ENCODE data around the gene STX16.

The STX16 gene

GRCh38 chr20:58694241-58695083 is 43.4 kb downstream of the STX16 start:
- Mint-ChIP-seq H3K27ac (no peak overlapping the region), H3K36me3 (peaks cover 7% of the 10 kb centered on the region), H3K4me3 (no peak overlapping the region), H3K9me3 (no peaks in the 10 kb centered on the region), H3K4me1 (peaks cover 5% of the 10 kb centered on the region), H3K27me3 (no peaks in the 10 kb centered on the region)
- no peak for ATAC-seq (ENCODE audit: low read depth)
- no peak for DNase-seq (ENCODE audit: low spot score in 2 of 2)

DNA sequence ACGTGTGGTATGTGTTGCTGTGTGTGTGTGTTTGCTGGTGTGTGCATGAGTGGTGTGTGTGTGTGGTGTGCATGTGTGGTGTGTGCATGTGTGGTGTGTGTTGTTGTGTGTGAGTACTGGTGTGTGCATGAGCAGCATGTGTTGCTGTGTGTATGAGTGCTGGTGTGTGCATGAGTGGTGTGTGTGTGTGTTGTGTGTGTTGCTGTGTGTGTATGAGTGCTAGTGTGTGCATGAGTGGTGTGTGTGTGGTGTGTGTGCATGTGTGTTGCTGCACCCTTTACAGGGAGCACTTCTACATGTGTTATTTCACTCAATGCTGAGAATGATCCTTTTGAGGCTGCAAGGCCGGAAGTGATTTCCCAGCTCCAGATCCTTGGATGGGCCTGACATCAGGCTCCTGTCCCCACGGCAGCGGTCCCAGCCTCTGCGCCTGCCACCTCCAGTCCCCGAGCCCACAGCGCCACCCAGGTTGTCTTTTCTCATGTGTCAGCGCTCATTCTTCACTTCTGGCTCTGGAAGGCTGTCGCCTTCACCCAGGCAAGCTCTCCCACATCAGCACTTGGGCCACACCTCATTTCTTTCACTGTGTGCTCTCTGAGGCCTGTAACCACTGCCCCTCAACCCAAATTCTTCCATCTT is 44.1 kb downstream of the STX16 start:
- Mint-ChIP-seq H3K9me3 (no peaks in the 10 kb centered on the region), H3K36me3 (peaks cover 7% of the 10 kb centered on the region), H3K27me3 (no peaks in the 10 kb centered on the region), H3K4me1 (peaks cover 5% of the 10 kb centered on the region), H3K4me3 (no peak overlapping the region), H3K27ac (no peak overlapping the region)
- DNase-seq (ENCODE audit: low spot score in 2 of 2) (no peak), ATAC-seq (ENCODE audit: low read depth) (no peak)

DNA sequence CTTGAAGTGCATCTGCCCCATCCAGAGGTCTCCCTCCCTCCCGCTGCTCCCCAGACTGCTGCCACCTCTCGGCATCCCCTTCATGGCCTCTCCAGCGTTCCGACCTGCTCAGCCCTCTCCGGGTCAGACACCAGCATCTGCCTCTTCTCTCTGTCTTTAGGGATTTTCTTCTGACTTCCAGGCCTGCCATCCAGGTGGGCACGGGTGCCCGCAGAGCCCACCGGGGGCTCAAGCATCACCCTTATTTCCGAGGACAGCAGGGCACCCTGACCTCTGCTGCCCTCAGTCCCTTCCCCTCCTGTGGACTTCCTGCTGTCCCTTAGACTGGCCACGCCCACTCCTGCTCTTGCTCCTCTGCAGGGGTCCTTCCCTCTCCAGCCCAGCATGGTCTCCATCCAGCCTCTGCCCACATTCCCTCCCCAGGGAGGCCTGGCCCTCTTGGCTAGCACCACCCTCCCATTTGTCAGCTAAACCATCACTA is 44.9 kb downstream of the STX16 start:
- H3K27me3 Mint-ChIP-seq = no peaks in the 10 kb centered on the region
- no peak overlapping the region for H3K4me3 Mint-ChIP-seq
- H3K9me3 Mint-ChIP-seq = no peaks in the 10 kb centered on the region
- peaks cover 5% of the 10 kb centered on the region for H3K4me1 Mint-ChIP-seq
- no peak overlapping the region for H3K27ac Mint-ChIP-seq
- no peak for DNase-seq (ENCODE audit: low spot score in 2 of 2)
- peaks cover 10% of the 10 kb centered on the region for H3K36me3 Mint-ChIP-seq
- ATAC-seq (ENCODE audit: low read depth) = no peak

GRCh38 chr20:58696411-58696961 is 45.4 kb downstream of the STX16 start:
- Mint-ChIP-seq H3K4me1 (peaks cover 5% of the 10 kb centered on the region), H3K27ac (no peak overlapping the region), H3K9me3 (no peaks in the 10 kb centered on the region), H3K4me3 (no peak overlapping the region), H3K27me3 (no peaks in the 10 kb centered on the region), H3K36me3 (peaks cover 11% of the 10 kb centered on the region)
- DNase-seq (ENCODE audit: low spot score in 2 of 2) = no peak
- ATAC-seq (ENCODE audit: low read depth) = no peak

- no peak for DNase-seq (ENCODE audit: low spot score in 2 of 2)
- Mint-ChIP-seq H3K4me1 (peaks cover 5% of the 10 kb centered on the region), H3K36me3 (peaks cover 11% of the 10 kb centered on the region), H3K9me3 (no peaks in the 10 kb centered on the region), H3K27me3 (no peaks in the 10 kb centered on the region), H3K27ac (no peak overlapping the region), H3K4me3 (no peak overlapping the region)
- no peak for ATAC-seq (ENCODE audit: low read depth)
These were observed 46.3 kb downstream of the STX16 start for GRCh38 chr20:58697201-58697866.

DNA sequence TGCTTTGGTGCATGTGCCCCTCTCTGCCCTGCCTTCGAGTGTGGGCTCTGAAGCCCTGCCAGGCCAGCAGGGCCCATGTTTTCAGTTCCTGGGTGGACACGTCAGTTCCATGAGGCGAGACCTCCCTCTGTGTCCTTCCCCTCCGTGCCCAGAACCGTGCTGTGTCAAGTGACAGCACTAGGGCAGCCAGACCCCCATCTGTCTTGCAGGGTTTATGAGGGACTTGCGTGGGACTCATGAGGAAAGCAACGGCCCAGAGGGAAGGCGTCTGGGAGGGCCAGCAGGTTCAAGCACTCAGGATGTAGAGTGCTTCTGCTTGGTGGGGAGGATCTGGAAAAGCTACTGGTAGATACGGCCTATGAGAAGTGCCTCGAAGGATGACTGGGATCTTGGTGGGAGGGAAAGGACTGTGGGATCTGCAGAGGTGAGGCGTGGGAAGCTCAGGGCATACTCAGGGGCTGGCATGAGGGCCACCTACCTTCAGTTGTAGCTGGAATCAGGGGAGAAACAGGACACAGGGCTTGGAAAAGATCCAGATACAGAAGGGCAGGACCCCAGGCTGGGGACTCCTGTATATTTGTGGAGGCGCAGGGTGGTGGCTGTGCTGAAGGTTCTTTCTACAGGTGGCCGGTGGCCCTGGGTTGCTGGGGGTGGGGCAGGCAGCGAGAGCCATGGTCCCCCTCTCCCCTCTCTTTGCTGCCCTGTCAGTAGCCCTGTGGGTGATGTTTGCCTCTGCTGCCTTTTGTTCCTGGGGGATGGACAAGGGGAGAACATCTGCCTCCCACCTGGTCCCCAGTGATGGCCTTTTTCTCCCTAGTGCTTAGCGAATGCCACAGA is 47.0 kb downstream of the STX16 start:
- no peak for DNase-seq (ENCODE audit: low spot score in 2 of 2)
- no peak for ATAC-seq (ENCODE audit: low read depth)
- H3K27ac Mint-ChIP-seq = no peak overlapping the region
- H3K9me3 Mint-ChIP-seq = no peaks in the 10 kb centered on the region
- peaks cover 17% of the 10 kb centered on the region for H3K36me3 Mint-ChIP-seq
- no peak overlapping the region for H3K4me3 Mint-ChIP-seq
- no peaks in the 10 kb centered on the region for H3K27me3 Mint-ChIP-seq
- H3K4me1 Mint-ChIP-seq = peaks cover 5% of the 10 kb centered on the region

DNA sequence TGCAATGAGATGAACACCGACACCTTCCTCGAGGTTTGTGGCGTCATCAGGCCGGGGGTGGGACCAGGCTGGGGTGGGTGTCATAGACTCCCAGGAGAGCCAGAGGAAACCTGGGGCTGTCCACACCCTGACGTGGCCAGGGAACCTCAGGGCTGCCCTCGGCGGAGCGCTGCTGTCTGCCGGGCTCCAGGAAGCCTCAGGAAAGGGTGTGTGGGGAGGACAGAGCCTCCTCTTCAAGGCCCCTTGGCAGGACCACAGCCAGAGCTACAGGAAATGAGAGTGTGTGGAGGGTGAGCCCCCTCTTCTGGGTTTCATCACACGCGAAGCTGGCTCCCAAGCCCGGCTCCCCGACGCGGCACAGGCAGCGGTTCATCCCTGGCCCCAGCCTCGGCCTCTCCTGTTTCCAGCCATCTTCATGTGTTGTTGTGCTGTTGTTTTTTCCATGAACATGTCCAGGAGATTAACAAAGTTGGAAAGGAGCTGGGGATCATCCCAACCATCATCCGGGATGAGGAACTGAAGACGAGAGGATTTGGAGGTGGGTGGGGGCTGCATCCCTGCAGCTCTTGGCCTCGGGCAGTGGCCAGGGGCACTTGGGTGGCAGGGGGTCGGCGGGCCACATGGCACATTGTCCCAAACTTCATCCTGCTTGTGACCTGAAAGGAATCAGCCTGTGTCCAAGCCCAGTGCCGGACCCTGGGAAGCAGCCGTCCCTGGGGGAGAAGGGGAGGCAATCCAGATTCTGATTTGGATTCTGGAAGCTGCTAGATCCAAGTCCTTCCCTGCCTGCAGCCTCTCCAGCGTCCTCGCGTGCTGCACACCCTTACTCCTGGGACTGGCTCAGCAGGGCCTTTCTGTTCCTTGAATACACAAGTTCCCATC is 47.9 kb downstream of the STX16 start:
- Mint-ChIP-seq H3K27ac (no peak overlapping the region), H3K4me1 (no peaks in the 10 kb centered on the region), H3K4me3 (no peak overlapping the region), H3K9me3 (no peaks in the 10 kb centered on the region), H3K27me3 (no peaks in the 10 kb centered on the region), H3K36me3 (peaks cover 23% of the 10 kb centered on the region)
- DNase-seq (ENCODE audit: low spot score in 2 of 2) = no peak
- ATAC-seq (ENCODE audit: low read depth) = no peak

DNA sequence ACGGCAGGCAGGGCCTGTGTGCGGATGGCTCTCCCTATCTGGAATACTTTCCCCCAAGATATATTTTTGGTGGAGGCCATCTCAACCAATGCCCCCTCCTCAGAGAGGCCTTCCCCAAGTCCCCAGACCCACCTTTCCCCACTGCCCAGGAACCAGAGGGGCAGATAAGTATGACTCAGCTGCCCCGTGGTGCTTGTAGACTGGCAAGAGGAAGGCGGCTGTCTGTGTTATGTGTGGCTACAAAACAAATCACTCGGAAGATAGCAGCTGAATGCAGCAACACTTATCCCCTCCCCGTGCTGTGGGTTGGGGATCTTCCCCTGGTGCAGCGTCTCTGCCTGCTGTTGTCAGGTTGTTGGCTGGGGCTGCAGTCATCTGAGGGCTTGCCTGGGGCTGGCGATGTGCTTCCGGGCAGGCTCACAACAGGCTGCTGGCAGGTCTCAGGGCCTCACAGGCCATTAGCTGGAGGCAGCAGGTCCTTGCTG is 48.6 kb downstream of the STX16 start:
- DNase-seq (ENCODE audit: low spot score in 2 of 2) (no peak), ATAC-seq (ENCODE audit: low read depth) (no peak)
- Mint-ChIP-seq H3K4me1 (no peaks in the 10 kb centered on the region), H3K27me3 (no peaks in the 10 kb centered on the region), H3K4me3 (no peak overlapping the region), H3K9me3 (no peaks in the 10 kb centered on the region), H3K36me3 (peaks cover 25% of the 10 kb centered on the region), H3K27ac (no peak overlapping the region)

- no peak for DNase-seq (ENCODE audit: low spot score in 2 of 2)
- no peaks in the 10 kb centered on the region for H3K9me3 Mint-ChIP-seq
- ATAC-seq (ENCODE audit: low read depth) = no peak
- peaks cover 27% of the 10 kb centered on the region for H3K36me3 Mint-ChIP-seq
- H3K4me1 Mint-ChIP-seq = no peaks in the 10 kb centered on the region
- no peaks in the 10 kb centered on the region for H3K27me3 Mint-ChIP-seq
- H3K4me3 Mint-ChIP-seq = no peak overlapping the region
- no peak overlapping the region for H3K27ac Mint-ChIP-seq
These were observed 49.2 kb downstream of the STX16 start for GRCh38 chr20:58700121-58700821.

DNA sequence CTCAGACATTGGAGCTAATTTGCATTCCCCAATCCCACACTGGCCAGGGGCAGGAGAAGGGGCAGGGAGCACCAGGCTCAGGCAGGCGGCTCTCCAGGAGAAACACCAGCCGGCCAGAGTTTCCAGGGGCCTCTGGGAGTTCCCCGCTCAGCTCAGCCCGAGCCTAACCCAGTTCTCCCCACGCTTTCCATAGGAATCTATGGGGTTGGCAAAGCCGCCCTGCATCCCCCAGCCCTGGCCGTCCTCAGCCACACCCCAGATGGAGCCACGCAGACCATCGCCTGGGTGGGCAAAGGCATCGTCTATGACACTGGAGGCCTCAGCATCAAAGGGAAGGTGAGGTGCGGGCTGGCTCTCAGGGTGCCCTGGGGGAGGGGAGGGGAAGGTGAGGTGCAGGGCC is 49.7 kb downstream of the STX16 start:
- no peak overlapping the region for H3K27ac Mint-ChIP-seq
- ATAC-seq (ENCODE audit: low read depth) = no peak
- no peak overlapping the region for H3K4me3 Mint-ChIP-seq

GRCh38 chr20:58701431-58702160 is 50.5 kb downstream of the STX16 start:
- ATAC-seq (ENCODE audit: low read depth) = no peak
- peaks cover 27% of the 10 kb centered on the region for H3K36me3 Mint-ChIP-seq
- H3K9me3 Mint-ChIP-seq = no peaks in the 10 kb centered on the region
- H3K4me3 Mint-ChIP-seq = no peak overlapping the region
- H3K4me1 Mint-ChIP-seq = no peaks in the 10 kb centered on the region
- H3K27ac Mint-ChIP-seq = no peak overlapping the region
- H3K27me3 Mint-ChIP-seq = no peaks in the 10 kb centered on the region
- no peak for DNase-seq (ENCODE audit: low spot score in 2 of 2)

More for the DNA sequence above, 49.7 kb downstream of the STX16 start:
- no peaks in the 10 kb centered on the region for H3K4me1 Mint-ChIP-seq
- no peaks in the 10 kb centered on the region for H3K27me3 Mint-ChIP-seq
- H3K36me3 Mint-ChIP-seq = peaks cover 27% of the 10 kb centered on the region
- H3K9me3 Mint-ChIP-seq = no peaks in the 10 kb centered on the region
- no peak for DNase-seq (ENCODE audit: low spot score in 2 of 2)

GRCh38 chr20:58702161-58702510 is 51.1 kb downstream of the STX16 start:
- ATAC-seq (ENCODE audit: low read depth) (no peak), DNase-seq (ENCODE audit: low spot score in 2 of 2) (no peak)
- Mint-ChIP-seq H3K27ac (no peak overlapping the region), H3K4me3 (no peak overlapping the region), H3K4me1 (no peaks in the 10 kb centered on the region), H3K9me3 (no peaks in the 10 kb centered on the region), H3K27me3 (no peaks in the 10 kb centered on the region), H3K36me3 (peaks cover 24% of the 10 kb centered on the region)
